HUDEP-2 (cell line): ENCODE results near the gene SUMF2.
"Not testable (repeated sequence)": the region's sequence is repeated elsewhere in the genome, so short reads cannot be mapped to it uniquely, and the experiment has no call there.

Experiments used
- DNase-seq, 76 experiments: peaks; one replicate each; lab custom pipeline; 2025; ENCODE audit not compliant: unreplicated experiment in 76 of 76; lab: John Stamatoyannopoulos, UW

Gene SUMF2

GRCh38 chr7:56063882-56064625 is at the start of gene SUMF2:
SUMF2 (plus strand) TSS chr7:56064286; CDS start chr7:56064312, 26 bp downstream.
- DNase-seq: peak in 75 of 76 experiments; percentile 10 to 89 (median 72)

GRCh38 chr7:56017015-56017414 is 47.1 kb upstream of the SUMF2 start:
- DNase-seq: not testable (repeated sequence)

- no peak for DNase-seq
Observed at GRCh38 chr7:56019501-56019900, 44.6 kb upstream of the SUMF2 start.

GRCh38 chr7:56023500-56023899 is 40.6 kb upstream of the SUMF2 start:
- no peak for DNase-seq

GRCh38 chr7:56026538-56026937 is 37.5 kb upstream of the SUMF2 start:
- DNase-seq: no peak

- DNase-seq: no peak
Observed at GRCh38 chr7:56028942-56029630, 35.0 kb upstream of the SUMF2 start.

- DNase-seq: no peak
Observed at GRCh38 chr7:56030340-56030739, 33.7 kb upstream of the SUMF2 start.

- not testable (repeated sequence) for DNase-seq
Observed at GRCh38 chr7:56031556-56031955, 32.5 kb upstream of the SUMF2 start.

- DNase-seq: not testable (repeated sequence)
Observed at GRCh38 chr7:56032578-56032977, 31.5 kb upstream of the SUMF2 start.

GRCh38 chr7:56033671-56034432 is 30.2 kb upstream of the SUMF2 start:
- DNase-seq: peak in 63 of 76 experiments; percentile 2 to 73 (median 46)

- DNase-seq: no peak
Observed at GRCh38 chr7:56040730-56041129, 23.4 kb upstream of the SUMF2 start.

GRCh38 chr7:56045758-56046157 is 18.3 kb upstream of the SUMF2 start:
- DNase-seq: not testable (repeated sequence)

- DNase-seq: peak in 24 of 76 experiments; percentile 2 to 51 (median 18)
Observed at GRCh38 chr7:56046721-56047445, 17.2 kb upstream of the SUMF2 start.

- peak in 25 of 76 experiments; percentile 1 to 57 (median 23) for DNase-seq
Observed at GRCh38 chr7:56047446-56048116, 16.5 kb upstream of the SUMF2 start.

GRCh38 chr7:56048245-56048644 is 15.8 kb upstream of the SUMF2 start:
- no peak for DNase-seq

GRCh38 chr7:56048763-56049162 is 15.3 kb upstream of the SUMF2 start:
- peak in 4 of 76 experiments; percentile 4 to 20 (median 10) for DNase-seq

- DNase-seq: no peak
Observed at GRCh38 chr7:56051053-56051338, 13.1 kb upstream of the SUMF2 start.

- DNase-seq: peak; percentile 49 to 97 (median 93)
Observed at GRCh38 chr7:56051339-56052191, 12.5 kb upstream of the SUMF2 start, which contains the start of the genes CCT6A and PSPH. CCT6A (plus strand) TSS chr7:56051765; CDS start chr7:56051849, 84 bp downstream. PSPH (minus strand) TSS chr7:56051444; CDS start chr7:56021212, 30,232 bp downstream.

- no peak for DNase-seq
Observed at GRCh38 chr7:56053379-56053778, 10.7 kb upstream of the SUMF2 start.
